ENCODE data around the gene TCEANC2. TPM values are rescaled to one million over a fixed set of nuclear protein-coding genes. Genes with fewer than 3 reads are reported as not detected.
"Not testable (repeated sequence)": the region's sequence is repeated elsewhere in the genome, so short reads cannot be mapped to it uniquely, and the experiment has no call there.

TCEANC2 gene
- total and polyA plus RNA-seq, 3 experiments from 2014 or later: 6.1 to 11.4 (median 10.9) TPM

DNA sequence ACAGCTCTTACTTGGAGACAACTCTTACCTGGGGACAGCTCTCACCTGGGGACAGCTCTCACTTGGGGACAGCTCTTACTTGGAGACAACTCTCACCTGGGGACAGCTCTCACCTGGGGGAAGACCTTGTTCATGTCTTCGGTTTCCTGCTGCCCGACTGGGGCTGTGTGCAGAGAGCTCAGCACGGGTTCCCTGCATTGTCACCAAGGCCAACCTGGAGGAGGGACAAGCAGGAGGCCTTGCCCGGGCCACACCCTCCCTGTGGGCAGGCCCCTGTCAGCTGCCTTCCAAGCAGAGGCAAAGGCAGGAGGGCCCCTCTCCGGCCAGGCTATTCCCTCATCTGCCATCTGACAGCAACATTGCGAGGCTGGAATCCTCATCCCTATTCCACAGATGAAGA lies 35.4 kb upstream of the TCEANC2 start, which contains the start of gene LDLRAD1:
Gene LDLRAD1 (minus strand): TSS at position 208 of the 400 bp plus-strand sequence. CDS start 74 bp downstream, at position 134.
- Histone ChIP-seq H3K4me3 (ENCODE audit: low read length) (no peak within 1 kb of the TSS), H3K27me3 (ENCODE audit: insufficient read depth, low read length, poor library complexity, severe bottlenecking) (peaks cover 3% of the 10 kb centered on the region), H3K27ac (ENCODE audit: low read depth, low read length) (no peak within 1 kb of the TSS), H3K4me1 (ENCODE audit: insufficient read depth, low read length) (no peaks in the 10 kb centered on the region), H3K36me3 (ENCODE audit: insufficient read depth, low read length) (no peaks in the 10 kb centered on the region), H3K9me3 (ENCODE audit: low read length) (no peaks in the 10 kb centered on the region)
- no peak within 1 kb of the TSS for H3K4me3 Mint-ChIP-seq
- no peaks in the 10 kb centered on the region for H3K9me3 Mint-ChIP-seq
- no peaks in the 10 kb centered on the region for H3K36me3 Mint-ChIP-seq
- H3K27ac Mint-ChIP-seq: no peak within 1 kb of the TSS
- no peak for DNase-seq
- CTCF ChIA-PET: no interaction called here
- H3K27me3 Mint-ChIP-seq: peaks cover 0 to 18% of the 10 kb centered on the region in 2 donors
- no peaks in the 10 kb centered on the region for H3K4me1 Mint-ChIP-seq
- POLR2A ChIA-PET: no interaction called here

DNA sequence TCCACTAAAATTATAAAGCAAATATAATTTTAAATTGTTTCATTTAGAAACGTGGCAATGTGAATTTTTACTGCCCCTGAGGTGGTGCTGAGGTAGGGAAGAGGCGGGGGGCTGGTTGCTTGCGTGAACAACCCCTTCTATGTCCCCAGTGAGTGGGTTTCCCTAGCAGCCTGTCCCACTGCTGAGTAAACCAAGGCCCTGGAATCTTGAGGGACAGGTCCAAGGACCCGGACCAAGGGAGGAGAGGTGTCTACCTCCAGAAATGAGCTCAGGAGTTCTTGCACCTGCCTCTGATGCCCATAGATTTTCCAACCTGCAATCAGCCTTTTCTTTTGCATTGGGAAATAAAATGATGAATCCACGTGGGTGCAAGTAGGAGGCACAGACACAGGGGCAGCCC lies 34.8 kb upstream of the TCEANC2 start:
- no peak for DNase-seq
- Mint-ChIP-seq H3K27ac (no peak overlapping the region), H3K4me1 (no peaks in the 10 kb centered on the region), H3K9me3 (no peaks in the 10 kb centered on the region), H3K4me3 (no peak overlapping the region), H3K36me3 (no peaks in the 10 kb centered on the region), H3K27me3 (peaks cover 0 to 15% of the 10 kb centered on the region in 2 donors)
- no peaks in the 10 kb centered on the region for H3K9me3 ChIP-seq (ENCODE audit: low read length)
- no peaks in the 10 kb centered on the region for H3K36me3 ChIP-seq (ENCODE audit: insufficient read depth, low read length)
- no peak overlapping the region for H3K4me3 ChIP-seq (ENCODE audit: low read length)
- no peaks in the 10 kb centered on the region for H3K4me1 ChIP-seq (ENCODE audit: insufficient read depth, low read length)
- H3K27me3 ChIP-seq (ENCODE audit: insufficient read depth, low read length, poor library complexity, severe bottlenecking): peaks cover 2% of the 10 kb centered on the region
- H3K27ac ChIP-seq (ENCODE audit: low read depth, low read length): no peak overlapping the region
- POLR2A ChIA-PET: no interaction called here
- CTCF ChIA-PET: no interaction called here

DNA sequence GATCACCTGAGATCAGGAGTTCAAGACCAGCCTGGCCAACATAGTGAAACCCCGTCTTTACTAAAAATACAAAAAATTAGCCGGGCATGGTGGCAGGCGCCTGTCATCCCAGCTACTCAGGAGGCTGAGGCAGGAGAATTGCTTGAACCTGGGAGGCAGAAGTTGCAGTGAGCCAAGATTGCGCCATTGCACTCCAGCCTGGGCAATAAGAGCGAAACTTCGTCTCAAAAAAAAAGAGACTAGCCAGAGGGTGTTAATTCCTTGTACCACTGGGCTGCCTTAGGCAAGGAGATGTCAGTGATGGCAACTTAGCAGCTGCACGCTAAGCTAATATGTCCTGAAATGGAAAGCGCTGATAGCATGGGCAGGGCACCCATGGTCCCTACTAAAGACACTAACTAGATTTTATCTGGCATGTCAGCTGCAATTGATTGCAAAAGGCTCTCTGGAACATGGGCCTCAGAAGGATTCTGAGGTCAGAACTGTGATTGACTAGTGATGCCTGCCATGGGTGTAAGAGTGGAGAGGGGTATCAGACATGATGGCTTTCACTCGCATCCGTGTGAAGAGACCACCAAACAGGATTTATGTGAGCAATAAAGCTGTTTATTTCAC lies 33.7 kb upstream of the TCEANC2 start:
- H3K27ac ChIP-seq (ENCODE audit: low read depth, low read length); CTCF ChIA-PET; H3K4me1 Mint-ChIP-seq; H3K9me3 Mint-ChIP-seq; H3K27me3 ChIP-seq (ENCODE audit: insufficient read depth, low read length, poor library complexity, severe bottlenecking); H3K36me3 ChIP-seq (ENCODE audit: insufficient read depth, low read length); DNase-seq; H3K36me3 Mint-ChIP-seq; H3K4me1 ChIP-seq (ENCODE audit: insufficient read depth, low read length); H3K4me3 ChIP-seq (ENCODE audit: low read length); H3K27ac Mint-ChIP-seq; H3K9me3 ChIP-seq (ENCODE audit: low read length); POLR2A ChIA-PET: not testable (repeated sequence)
- Mint-ChIP-seq H3K4me3 (peak overlapping the region in 1 of 7 donors; percentile 36), H3K27me3 (peaks cover 0 to 13% of the 10 kb centered on the region in 2 donors)

DNA sequence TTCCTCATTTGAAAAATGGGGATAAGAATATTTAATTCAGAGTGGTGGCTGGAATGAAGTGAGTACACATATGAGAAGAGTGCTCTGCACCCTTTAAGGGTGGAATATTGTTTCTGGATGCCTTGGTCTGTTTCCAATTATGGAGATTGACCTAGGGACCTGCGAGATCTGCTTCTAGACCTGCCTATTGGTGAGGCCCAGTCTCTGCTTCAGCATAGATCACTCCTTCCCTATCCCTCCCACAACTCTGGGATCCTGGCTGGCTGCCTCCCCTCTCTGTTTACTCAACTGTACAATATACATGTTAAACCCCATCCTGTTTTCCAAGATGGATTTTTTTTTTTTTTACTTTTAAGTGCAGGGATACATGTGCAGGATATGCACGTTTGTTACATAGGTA lies 29.1 kb upstream of the TCEANC2 start:
- CTCF ChIA-PET: no interaction called here
- Mint-ChIP-seq H3K27me3 (no peaks in the 10 kb centered on the region), H3K9me3 (no peaks in the 10 kb centered on the region), H3K4me3 (no peak overlapping the region), H3K36me3 (peaks cover 0 to 13% (median 3%) of the 10 kb centered on the region in 3 donors), H3K27ac (no peak overlapping the region), H3K4me1 (no peaks in the 10 kb centered on the region)
- POLR2A ChIA-PET: no interaction called here
- DNase-seq: no peak
- Histone ChIP-seq H3K27me3 (ENCODE audit: insufficient read depth, low read length, poor library complexity, severe bottlenecking) (no peaks in the 10 kb centered on the region), H3K4me1 (ENCODE audit: insufficient read depth, low read length) (no peaks in the 10 kb centered on the region), H3K4me3 (ENCODE audit: low read length) (no peak overlapping the region), H3K9me3 (ENCODE audit: low read length) (no peaks in the 10 kb centered on the region), H3K36me3 (ENCODE audit: insufficient read depth, low read length) (no peaks in the 10 kb centered on the region), H3K27ac (ENCODE audit: low read depth, low read length) (no peak overlapping the region)

DNA sequence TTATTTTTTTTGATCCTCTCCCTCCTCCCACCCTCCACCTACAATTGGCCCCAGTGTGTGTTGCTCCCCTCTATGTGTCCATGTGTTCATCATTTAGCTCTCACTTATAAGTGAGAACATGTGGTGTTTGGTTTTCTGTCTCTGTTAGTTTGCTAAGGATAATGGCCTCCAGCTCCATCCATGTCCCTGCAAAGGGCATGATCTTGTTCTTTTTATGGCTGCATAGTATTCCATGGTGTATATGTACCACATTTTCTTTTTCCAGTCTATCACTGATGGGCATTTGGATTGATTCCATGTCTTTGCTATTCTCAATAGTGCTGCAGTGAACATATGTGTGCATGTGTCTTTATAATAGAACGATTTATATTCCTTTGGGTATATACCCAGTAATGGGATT lies 28.6 kb upstream of the TCEANC2 start:
- H3K4me3 Mint-ChIP-seq; H3K4me1 ChIP-seq (ENCODE audit: insufficient read depth, low read length); CTCF ChIA-PET; H3K9me3 Mint-ChIP-seq; H3K27me3 Mint-ChIP-seq; H3K36me3 ChIP-seq (ENCODE audit: insufficient read depth, low read length); H3K27me3 ChIP-seq (ENCODE audit: insufficient read depth, low read length, poor library complexity, severe bottlenecking); H3K4me1 Mint-ChIP-seq; H3K27ac ChIP-seq (ENCODE audit: low read depth, low read length); POLR2A ChIA-PET; H3K9me3 ChIP-seq (ENCODE audit: low read length); DNase-seq; H3K4me3 ChIP-seq (ENCODE audit: low read length): not testable (repeated sequence)
- H3K36me3 Mint-ChIP-seq: peaks cover 0 to 17% (median 6%) of the 10 kb centered on the region in 3 donors
- peak overlapping the region in 1 of 8 donors; percentile 56 for H3K27ac Mint-ChIP-seq

DNA sequence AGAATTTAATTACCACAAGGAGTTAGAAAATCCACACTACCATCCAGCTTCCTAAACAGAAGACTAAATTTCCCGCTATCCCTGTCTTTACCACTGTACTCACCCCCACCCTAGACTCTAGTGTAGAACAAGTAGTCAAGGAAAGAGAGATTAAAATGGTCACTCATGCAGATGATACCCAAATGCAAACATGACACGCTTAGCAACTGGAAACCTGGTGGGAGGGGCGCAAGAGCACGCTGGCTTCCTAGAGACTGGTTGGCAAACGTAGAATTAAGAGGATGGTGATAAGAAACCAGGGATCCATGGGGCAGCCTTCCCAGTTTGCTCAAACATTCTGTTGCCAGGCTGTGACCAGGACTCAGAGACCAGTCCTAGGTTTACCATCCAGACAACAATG lies 25.6 kb upstream of the TCEANC2 start:
- H3K9me3 ChIP-seq (ENCODE audit: low read length): no peaks in the 10 kb centered on the region
- peaks cover 0 to 45% (median 12%) of the 10 kb centered on the region in 3 donors for H3K36me3 Mint-ChIP-seq
- H3K27ac Mint-ChIP-seq: no peak overlapping the region
- H3K27me3 Mint-ChIP-seq: no peaks in the 10 kb centered on the region
- H3K4me3 ChIP-seq (ENCODE audit: low read length): no peak overlapping the region
- no peaks in the 10 kb centered on the region for H3K9me3 Mint-ChIP-seq
- no peaks in the 10 kb centered on the region for H3K4me1 ChIP-seq (ENCODE audit: insufficient read depth, low read length)
- ChIA-PET POLR2A (no interaction called here), CTCF (no interaction called here)
- no peaks in the 10 kb centered on the region for H3K4me1 Mint-ChIP-seq
- no peak for DNase-seq
- no peak overlapping the region for H3K27ac ChIP-seq (ENCODE audit: low read depth, low read length)
- no peaks in the 10 kb centered on the region for H3K27me3 ChIP-seq (ENCODE audit: insufficient read depth, low read length, poor library complexity, severe bottlenecking)
- peaks cover 4% of the 10 kb centered on the region for H3K36me3 ChIP-seq (ENCODE audit: insufficient read depth, low read length)
- no peak overlapping the region for H3K4me3 Mint-ChIP-seq

DNA sequence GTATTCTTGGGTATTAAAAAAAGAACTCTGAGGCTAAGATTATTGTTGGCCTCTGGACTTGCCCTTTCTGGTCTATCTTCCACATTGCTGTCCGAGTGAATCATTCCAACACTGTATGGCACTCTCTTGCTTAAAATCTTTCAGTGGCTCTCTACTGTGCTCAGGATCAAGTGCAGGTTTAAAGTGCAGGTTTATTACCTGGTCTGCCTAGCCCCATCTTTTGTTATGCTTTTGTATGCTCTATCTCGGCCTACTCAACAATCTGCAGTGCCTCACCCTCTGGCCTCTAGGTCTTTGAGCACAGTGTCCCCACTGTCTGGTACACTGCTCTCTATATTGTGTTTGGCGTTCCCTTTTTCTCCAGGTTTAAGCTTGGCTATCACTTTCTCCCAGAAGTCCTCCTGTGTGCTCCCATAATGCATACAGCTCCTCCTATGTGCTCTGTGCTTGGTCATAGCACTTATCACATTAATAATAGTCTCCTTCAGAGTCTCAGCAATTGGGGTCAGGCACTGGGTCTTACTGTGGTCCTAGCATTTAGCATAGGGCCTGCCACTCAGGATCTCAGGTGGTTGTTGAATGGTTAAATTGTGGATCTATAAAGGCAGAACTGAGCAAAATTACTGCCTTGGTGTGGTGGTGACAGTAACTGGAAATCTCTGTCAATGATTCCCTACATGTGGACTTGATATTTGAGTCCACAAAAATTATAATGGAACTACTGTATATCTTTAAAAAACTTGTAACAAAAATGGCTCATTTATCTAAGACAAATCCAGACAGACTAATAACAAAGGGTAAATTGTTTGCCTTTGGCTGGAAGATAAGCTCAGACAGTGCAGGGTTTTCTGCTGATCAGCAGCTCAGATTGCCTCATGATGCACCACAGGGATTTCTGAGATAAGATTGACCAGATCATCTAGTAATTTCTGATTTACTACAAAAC lies 24.8 kb upstream of the TCEANC2 start:
- H3K27ac ChIP-seq (ENCODE audit: low read depth, low read length): no peak overlapping the region
- H3K9me3 ChIP-seq (ENCODE audit: low read length): no peaks in the 10 kb centered on the region
- Mint-ChIP-seq H3K4me3 (no peak overlapping the region), H3K4me1 (no peaks in the 10 kb centered on the region), H3K36me3 (peaks cover 0 to 51% (median 12%) of the 10 kb centered on the region in 3 donors), H3K27me3 (no peaks in the 10 kb centered on the region), H3K27ac (peak overlapping the region in 6 of 8 donors; percentile 10 to 77 (median 36)), H3K9me3 (no peaks in the 10 kb centered on the region)
- no peak overlapping the region for H3K4me3 ChIP-seq (ENCODE audit: low read length)
- peaks cover 6% of the 10 kb centered on the region for H3K36me3 ChIP-seq (ENCODE audit: insufficient read depth, low read length)
- POLR2A ChIA-PET: interaction anchor here (0.8 kb wide), 1 partner anchor 28 kb away, joined by 3 read pairs; no protein-coding TSS in a partner anchor
- H3K27me3 ChIP-seq (ENCODE audit: insufficient read depth, low read length, poor library complexity, severe bottlenecking): no peaks in the 10 kb centered on the region
- CTCF ChIA-PET: no interaction called here
- H3K4me1 ChIP-seq (ENCODE audit: insufficient read depth, low read length): no peaks in the 10 kb centered on the region
- DNase-seq: no peak

DNA sequence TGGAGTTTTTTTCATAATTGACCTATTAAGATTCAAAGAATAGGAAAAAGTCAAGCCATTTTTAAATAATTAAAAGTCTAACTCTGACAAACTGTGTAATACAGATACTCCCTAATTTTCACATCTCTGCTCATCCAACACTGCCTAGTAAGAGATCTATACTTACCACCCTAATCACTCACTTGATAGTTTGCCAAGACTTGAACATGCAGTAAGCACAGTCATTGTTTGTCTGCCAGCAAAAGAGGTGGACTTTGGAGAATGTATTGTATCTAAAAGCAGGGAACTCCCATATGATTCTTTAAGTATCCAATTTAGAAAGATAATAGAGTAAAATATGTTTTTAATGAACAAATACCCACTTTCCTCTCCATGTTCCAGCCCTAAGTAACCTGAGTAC lies 15.9 kb upstream of the TCEANC2 start:
- CTCF ChIA-PET: no interaction called here
- DNase-seq: no peak
- no peaks in the 10 kb centered on the region for H3K4me1 ChIP-seq (ENCODE audit: insufficient read depth, low read length)
- peak overlapping the region in 5 of 8 donors; percentile 9 to 85 (median 19) for H3K27ac Mint-ChIP-seq
- H3K27me3 Mint-ChIP-seq: no peaks in the 10 kb centered on the region
- peaks cover 0 to 85% (median 19%) of the 10 kb centered on the region in 3 donors for H3K36me3 Mint-ChIP-seq
- H3K9me3 ChIP-seq (ENCODE audit: low read length): no peaks in the 10 kb centered on the region
- H3K36me3 ChIP-seq (ENCODE audit: insufficient read depth, low read length): peaks cover 43% of the 10 kb centered on the region
- no peak overlapping the region for H3K4me3 ChIP-seq (ENCODE audit: low read length)
- H3K4me1 Mint-ChIP-seq: peaks cover 0 to 16% (median 10%) of the 10 kb centered on the region in 3 donors
- H3K4me3 Mint-ChIP-seq: no peak overlapping the region
- no peaks in the 10 kb centered on the region for H3K27me3 ChIP-seq (ENCODE audit: insufficient read depth, low read length, poor library complexity, severe bottlenecking)
- no peak overlapping the region for H3K27ac ChIP-seq (ENCODE audit: low read depth, low read length)
- H3K9me3 Mint-ChIP-seq: no peaks in the 10 kb centered on the region
- POLR2A ChIA-PET: no interaction called here

All from CD8-positive, alpha-beta memory T cell (primary cell).